ENCODE results near the gene RAB5IF.

GRCh38 chr20:36591281-36591680 is 14.3 kb upstream of the RAB5IF start:
- TF ChIP-seq EZH2 (IDR thresholded peaks at IDR 0.05), result no peak
- no peak for TF ChIP-seq POLR2AphosphoS5 (IDR thresholded peaks at IDR 0.05; ENCODE audit: borderline replicate concordance, low read depth, low read length)
